IMR-90 (cell line): ENCODE data around the gene LRIG1. TPM values are rescaled to one million over a fixed set of nuclear protein-coding genes. Genes with fewer than 3 reads are reported as not detected.
A peak's percentile ranks its signal among the peaks of the same experiment; 100 is the strongest.

Experiments
- ATAC-seq: fragments of 200-7000 bp; cut with Tn5 transposase; 2 replicates; pipeline ENCODE4 v1.9.1; 2020; ENCODE audit warnings: low read depth, mild to moderate bottlenecking, moderate library complexity
- BruUV-seq: library from RNA; stranded (reverse); fragments of 400-500 nt; replicated peaks from 2 replicates; lab custom pipeline; 2021; lab: Mats Ljungman, UMichigan
- CTCF ChIA-PET: fragments of 300-600 bp; formaldehyde crosslinking; extraction: SDS; loops from one replicate; lab custom pipeline; 2021; ENCODE audit warnings: antibody characterized with exemption; lab: Yijun Ruan, JAX
- POLR2A ChIA-PET: fragments of 300-600 bp; sonication (Branson Sonifier 250); formaldehyde crosslinking; loops from one replicate; lab custom pipeline; 2022; ENCODE audit warnings: antibody characterized with exemption; ENCODE audit not compliant: unreplicated experiment; lab: Charles Lee
- DNase-seq: peaks from one replicate; pipeline ENCODE4 v3.0.0; 2013
- H2AFZ ChIP-seq: replicated peaks from 2 replicates; pipeline ENCODE3; 2013; ENCODE audit warnings: low read length, mild to moderate bottlenecking; ENCODE audit not compliant: poor library complexity
- H2AK5ac ChIP-seq: 2 replicates; pipeline ENCODE4 v1.6.1; 2013; ENCODE audit warnings: low read depth, low read length, inconsistent platforms
- H2AK9ac ChIP-seq: replicated peaks from 2 replicates; pipeline ENCODE3; 2013; ENCODE audit warnings: mild to moderate bottlenecking, low read depth, low read length, moderate library complexity; ENCODE audit not compliant: poor library complexity
- H2BK120ac ChIP-seq: 2 replicates; pipeline ENCODE4 v1.6.1; 2013; ENCODE audit warnings: low read depth, low read length, inconsistent platforms
- H2BK15ac ChIP-seq: 3 replicates; pipeline ENCODE4 v1.6.1; 2013; ENCODE audit warnings: low read depth, low read length, inconsistent platforms
- H2BK20ac ChIP-seq: 2 replicates; pipeline ENCODE4 v1.6.1; 2013; ENCODE audit warnings: low read depth, mild to moderate bottlenecking, inconsistent platforms, low read length, moderate library complexity
- H2BK5ac ChIP-seq: 2 replicates; pipeline ENCODE4 v1.6.1; 2013; ENCODE audit warnings: mild to moderate bottlenecking, low read depth, low read length, inconsistent platforms; ENCODE audit not compliant: poor library complexity, severe bottlenecking
- H3K14ac ChIP-seq: replicated peaks from 2 replicates; pipeline ENCODE4 v1.6.1; 2013; ENCODE audit warnings: low read depth, low read length, inconsistent platforms
- H3K18ac ChIP-seq: 2 replicates; pipeline ENCODE4 v1.6.1; 2013; ENCODE audit warnings: low read depth, low read length, control low read depth
- H3K23ac ChIP-seq: 2 replicates; pipeline ENCODE4 v1.6.1; 2013; ENCODE audit warnings: low read depth, low read length, inconsistent platforms
- H3K27ac ChIP-seq: 2 replicates; pipeline ENCODE4 v1.5.1; 2013; ENCODE audit warnings: mild to moderate bottlenecking, control low read depth, low read length; ENCODE audit not compliant: insufficient read depth
- H3K27me3 ChIP-seq: 2 replicates; pipeline ENCODE4 v1.6.1; 2013; ENCODE audit warnings: low read length; ENCODE audit not compliant: control insufficient read depth, insufficient read depth
- H3K36me3 ChIP-seq: 2 replicates; pipeline ENCODE4 v1.6.1; 2013; ENCODE audit warnings: low read length, mixed read lengths; ENCODE audit not compliant: control insufficient read depth, insufficient read depth
- H3K4ac ChIP-seq: 2 replicates; pipeline ENCODE4 v1.6.1; 2013; ENCODE audit warnings: low read depth, low read length, inconsistent platforms
- H3K4me1 ChIP-seq: 2 replicates; pipeline ENCODE4 v1.6.1; 2013; ENCODE audit warnings: low read length, mixed read lengths; ENCODE audit not compliant: control insufficient read depth, insufficient read depth
- H3K4me2 ChIP-seq: 2 replicates; pipeline ENCODE4 v1.6.1; 2013; ENCODE audit warnings: low read depth, mild to moderate bottlenecking, control low read depth, low read length, moderate library complexity
- H3K4me3 ChIP-seq: 2 replicates; pipeline ENCODE4 v1.5.1; 2013; ENCODE audit warnings: low read depth, mild to moderate bottlenecking, control low read depth, low read length, moderate library complexity; ENCODE audit not compliant: insufficient read depth
- H3K56ac ChIP-seq: 2 replicates; pipeline ENCODE4 v1.6.1; 2013; ENCODE audit warnings: low read length, inconsistent platforms; ENCODE audit not compliant: insufficient read depth; ENCODE audit errors: extremely low read depth
- H3K79me1 ChIP-seq, 2 experiments: 2 replicates each; pipeline ENCODE4 v1.6.1; 2013; ENCODE audit warnings: low read length in 2 of 2, inconsistent platforms in 1 of 2, low read depth in 1 of 2
- H3K9ac ChIP-seq: 2 replicates; pipeline ENCODE4 v1.6.1; 2013; ENCODE audit warnings: low read depth, low read length, control low read depth
- H3K9me1 ChIP-seq: 2 replicates; pipeline ENCODE4 v1.6.1; 2013; ENCODE audit warnings: low read length, inconsistent platforms; ENCODE audit not compliant: insufficient read depth
- H3K9me3 ChIP-seq: 2 replicates; pipeline ENCODE4 v1.6.1; 2013; ENCODE audit warnings: low read length; ENCODE audit not compliant: control insufficient read depth, insufficient read depth
- H4K20me1 ChIP-seq: 2 replicates; pipeline ENCODE4 v1.6.1; 2013; ENCODE audit warnings: low read length, inconsistent platforms; ENCODE audit not compliant: insufficient read depth
- H4K5ac ChIP-seq: 2 replicates; pipeline ENCODE4 v1.6.1; 2013; ENCODE audit warnings: mild to moderate bottlenecking, low read depth, low read length, control low read depth
- H4K8ac ChIP-seq, 2 experiments: 2 replicates each; pipeline ENCODE4 v1.6.1; 2013; ENCODE audit warnings: low read depth in 2 of 2, low read length in 2 of 2, control low read depth in 1 of 2, inconsistent platforms in 1 of 2
- H4K91ac ChIP-seq: 2 replicates; pipeline ENCODE4 v1.6.1; 2013; ENCODE audit warnings: low read depth, low read length, inconsistent platforms; ENCODE audit not compliant: insufficient read depth
- BHLHE40 ChIP-seq: fragments of 150-350 bp; IDR thresholded peaks from 2 replicates; pipeline ENCODE4 v1.6.1; 2016; ENCODE audit warnings: mild to moderate bottlenecking, low read depth, low read length
- CEBPB ChIP-seq: IDR thresholded peaks from 2 replicates; pipeline ENCODE4 v1.6.1; 2012; ENCODE audit warnings: low read depth, low read length, improper control_type of control experiment
- CHD1 ChIP-seq: IDR thresholded peaks from 2 replicates; pipeline ENCODE4 v1.6.1; 2012; ENCODE audit warnings: low read depth, low read length, improper control_type of control experiment
- ELK1 ChIP-seq: fragments of 150-350 bp; IDR thresholded peaks from 2 replicates; pipeline ENCODE4 v1.6.1; 2016; ENCODE audit warnings: low read depth, mild to moderate bottlenecking, low read length, moderate library complexity, borderline replicate concordance
- FOS ChIP-seq: fragments of 150-350 bp; IDR thresholded peaks from 2 replicates; pipeline ENCODE4 v1.6.1; 2016; ENCODE audit warnings: low read depth, low read length
- MAFK ChIP-seq: IDR thresholded peaks from 2 replicates; pipeline ENCODE4 v1.6.1; 2012; ENCODE audit warnings: low read depth, low read length, improper control_type of control experiment
- MAZ ChIP-seq: IDR thresholded peaks from 2 replicates; pipeline ENCODE4 v1.6.1; 2012; ENCODE audit warnings: low read depth, mild to moderate bottlenecking, low read length, improper control_type of control experiment, moderate library complexity, borderline replicate concordance
- MXI1 ChIP-seq: IDR thresholded peaks from 2 replicates; pipeline ENCODE4 v1.6.1; 2012; ENCODE audit warnings: low read depth, mild to moderate bottlenecking, low read length, moderate library complexity, borderline replicate concordance
- NFE2L2 ChIP-seq: fragments of 150-350 bp; IDR thresholded peaks from 2 replicates; pipeline ENCODE4 v1.6.1; 2016; ENCODE audit warnings: low read depth, mild to moderate bottlenecking, low read length
- POLR2A ChIP-seq: IDR thresholded peaks from 2 replicates; pipeline ENCODE4 v1.6.1; 2012; ENCODE audit warnings: mild to moderate bottlenecking, low read depth, low read length
- RAD21 ChIP-seq: IDR thresholded peaks from 2 replicates; pipeline ENCODE4 v1.6.1; 2012; ENCODE audit warnings: low read length, improper control_type of control experiment
- RCOR1 ChIP-seq: IDR thresholded peaks from 2 replicates; pipeline ENCODE4 v1.6.1; 2012; ENCODE audit warnings: mild to moderate bottlenecking, low read length, improper control_type of control experiment; ENCODE audit not compliant: insufficient replicate concordance
- RFX5 ChIP-seq: IDR thresholded peaks from 2 replicates; pipeline ENCODE4 v1.8.0; 2012; ENCODE audit warnings: low read depth, mild to moderate bottlenecking, low read length, moderate library complexity
- SMC3 ChIP-seq: fragments of 150-350 bp; IDR thresholded peaks from 2 replicates; pipeline ENCODE4 v1.6.1; 2016; ENCODE audit warnings: low read depth, mild to moderate bottlenecking, antibody characterized with exemption, low read length, moderate library complexity
- WGBS, 2 experiments: methylation state at CpG; one replicate each; pipeline versions ENCODE4 v1.1.5 to v1.1.7; 2013; ENCODE audit warnings: missing lambda C conversion rate in 2 of 2; ENCODE audit not compliant: insufficient read length in 1 of 2; ENCODE audit errors: extremely low coverage in 2 of 2; 5-methylcytosine and 5-hydroxymethylcytosine counted together
- dilution Hi-C: fragments of 300-500 bp; cut with HindIII; formaldehyde crosslinking; loops from one replicate; pipeline ENCODE4 v1.14.3; 2018; ENCODE audit warnings: low sequenced_read_pairs; ENCODE audit not compliant: unreplicated experiment
- in situ Hi-C: fragments of 300-500 bp; cut with MboI; formaldehyde crosslinking; loops from 3 replicates; pipeline ENCODE4 v1.14.3; 2019; ENCODE audit warnings: low sequenced_read_pairs, inconsistent platforms, mixed read lengths
- intact Hi-C: fragments of 100-400 bp; cut with micrococcal nuclease; formaldehyde crosslinking; loops from 2 replicates; pipeline ENCODE4 v1.10.0; 2022
- polyA plus RNA-seq, 3 experiments: library from polyadenylated mRNA; depleted of rRNA; stranded (reverse); fragments of >200 nt; gene quantifications; 2 replicates each; pipeline ENCODE4 v1.2.3, GENCODE V29; 2012; ENCODE audit warnings: low replicate concordance in 1 of 3
- total RNA-seq: library from RNA; depleted of rRNA; stranded (reverse); fragments of >200 nt; gene quantifications from 2 replicates; pipeline ENCODE4 v1.2.3, GENCODE V29; 2012
- TF ChIP-seq, protein P1 (sequence below): fragments of 150-350 bp; IDR thresholded peaks from 2 replicates; pipeline ENCODE4 v1.6.1; 2017; ENCODE audit warnings: mild to moderate bottlenecking, antibody characterized with exemption, low read length, low read depth
- TF ChIP-seq, protein P2 (sequence below): conservative IDR thresholded peaks from 2 replicates; pipeline ENCODE4 v1.5.1; 2012; ENCODE audit warnings: mild to moderate bottlenecking, low read depth, low read length, improper control_type of control experiment

LRIG1 gene
- total and polyA plus RNA-seq, 2 of the 4 experiments (the other 2 are of a cell fraction), result 62.8 to 87.8 TPM

- TF ChIP-seq MAFK (no peak), SMC3 (no peak), RAD21 (no peak), CEBPB (no peak), BHLHE40 (no peak), MAZ (no peak), MXI1 (no peak), RCOR1 (no peak), ELK1 (no peak), CHD1 (no peak), NFE2L2 (no peak), RFX5 (no peak), FOS (no peak), POLR2A (no peak)
- TF ChIP-seq, protein P1, sequence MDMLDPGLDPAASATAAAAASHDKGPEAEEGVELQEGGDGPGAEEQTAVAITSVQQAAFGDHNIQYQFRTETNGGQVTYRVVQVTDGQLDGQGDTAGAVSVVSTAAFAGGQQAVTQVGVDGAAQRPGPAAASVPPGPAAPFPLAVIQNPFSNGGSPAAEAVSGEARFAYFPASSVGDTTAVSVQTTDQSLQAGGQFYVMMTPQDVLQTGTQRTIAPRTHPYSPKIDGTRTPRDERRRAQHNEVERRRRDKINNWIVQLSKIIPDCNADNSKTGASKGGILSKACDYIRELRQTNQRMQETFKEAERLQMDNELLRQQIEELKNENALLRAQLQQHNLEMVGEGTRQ, result no peak
- TF ChIP-seq, protein P2, sequence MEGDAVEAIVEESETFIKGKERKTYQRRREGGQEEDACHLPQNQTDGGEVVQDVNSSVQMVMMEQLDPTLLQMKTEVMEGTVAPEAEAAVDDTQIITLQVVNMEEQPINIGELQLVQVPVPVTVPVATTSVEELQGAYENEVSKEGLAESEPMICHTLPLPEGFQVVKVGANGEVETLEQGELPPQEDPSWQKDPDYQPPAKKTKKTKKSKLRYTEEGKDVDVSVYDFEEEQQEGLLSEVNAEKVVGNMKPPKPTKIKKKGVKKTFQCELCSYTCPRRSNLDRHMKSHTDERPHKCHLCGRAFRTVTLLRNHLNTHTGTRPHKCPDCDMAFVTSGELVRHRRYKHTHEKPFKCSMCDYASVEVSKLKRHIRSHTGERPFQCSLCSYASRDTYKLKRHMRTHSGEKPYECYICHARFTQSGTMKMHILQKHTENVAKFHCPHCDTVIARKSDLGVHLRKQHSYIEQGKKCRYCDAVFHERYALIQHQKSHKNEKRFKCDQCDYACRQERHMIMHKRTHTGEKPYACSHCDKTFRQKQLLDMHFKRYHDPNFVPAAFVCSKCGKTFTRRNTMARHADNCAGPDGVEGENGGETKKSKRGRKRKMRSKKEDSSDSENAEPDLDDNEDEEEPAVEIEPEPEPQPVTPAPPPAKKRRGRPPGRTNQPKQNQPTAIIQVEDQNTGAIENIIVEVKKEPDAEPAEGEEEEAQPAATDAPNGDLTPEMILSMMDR, result no peak
- no peaks in the 10 kb centered on the region for H3K36me3 ChIP-seq
- peak overlapping the region; percentile 19 for H4K91ac ChIP-seq
- no peak overlapping the region for H2AFZ ChIP-seq
- no CpG with 5 or more reads among the region's 6 CpGs for WGBS, 2 experiments
- H4K20me1 ChIP-seq, result no peaks in the 10 kb centered on the region
- no peaks in the 10 kb centered on the region for H3K27me3 ChIP-seq
- ATAC-seq (peak; percentile 22), DNase-seq (peak; percentile 22)
- H3K4me3 ChIP-seq, result no peak overlapping the region
- H3K79me1 ChIP-seq, result no peaks in the 10 kb centered on the region
- 0 out of 2 replicates have a peak overlapping the region, but pooled peaks have one; percentile 2 for H3K23ac ChIP-seq
- H2BK5ac ChIP-seq, result no peak overlapping the region
- ChIA-PET CTCF (no interaction called here), POLR2A (interaction anchor here (0.7 kb wide), 1 partner anchor 188 kb away, joined by 3 read pairs; no protein-coding TSS in a partner anchor)
- peak overlapping the region; percentile 6; the same call in 1 of the 3 replicates for H2BK15ac ChIP-seq
- BruUV-seq, result no TSS peak
- no peak overlapping the region for H3K9ac ChIP-seq
- dilution Hi-C loops, result no loop called here
- peak overlapping the region; percentile 49; the same call in 1 of the 2 replicates for H4K5ac ChIP-seq
- H3K56ac ChIP-seq, result no peak overlapping the region
- H3K18ac ChIP-seq, result peak overlapping the region; percentile 54; the same call in 1 of the 2 replicates
- peak overlapping the region; percentile 14 for H3K4ac ChIP-seq
- H3K27ac ChIP-seq, result no peak overlapping the region
- H3K9me3 ChIP-seq, result no peaks in the 10 kb centered on the region
- peak overlapping the region; percentile 63 for H2BK20ac ChIP-seq
- H2BK120ac ChIP-seq, result peak overlapping the region; percentile 48
- H3K4me1 ChIP-seq, result peaks cover 13% of the 10 kb centered on the region
- peak overlapping the region; percentile 6; the same call in 1 of the 2 replicates for H3K14ac ChIP-seq
- H3K9me1 ChIP-seq, result no peaks in the 10 kb centered on the region
- H3K4me2 ChIP-seq, result peak overlapping the region; percentile 10; the same call in 1 of the 2 replicates
- peak overlapping the region; percentile 9; the same call in 1 of the 2 replicates for H2AK5ac ChIP-seq
- H4K8ac ChIP-seq, result no peak overlapping the region; a peak in 1 of 4 replicates
- in situ Hi-C loops, result no loop called here
- no peak overlapping the region for H2AK9ac ChIP-seq
- intact Hi-C loops, result no loop called here
Observed at GRCh38 chr3:66363148-66363547, 137.7 kb downstream of the LRIG1 start.
